ENCODE data around the gene MGRN1. TPM values are rescaled to one million over a fixed set of nuclear protein-coding genes. Genes with fewer than 3 reads are reported as not detected.

MGRN1 gene
- total RNA-seq, 4 donors from 2014 or later: 49.1 to 127 (median 79.5) TPM

- peak; percentile 53 for DNase-seq
- peak overlapping the region; percentile 59 to 74 (median 62) for H3K27ac ChIP-seq
- intact Hi-C loops (cut with DNase I; ENCODE audit: low total_unique reads) (no loop called here), in situ Hi-C loops (cut with MboI; ENCODE audit: low pct_ligation_motif_present in 1 of 4, low pct_unique_long_range_greater_than_20kb in 1 of 4, low sequenced_read_pairs in 3 of 4) (no loop called here)
- no peaks in the 10 kb centered on the region for H3K27me3 ChIP-seq
- 79 to 92% methylated on average over 2 to 19 of the region's 25 CpGs for WGBS, 2 donors (ENCODE audit: low coverage in 1 of 2)
- H3K4me3 ChIP-seq: no peak overlapping the region
- peaks cover 0 to 15% (median 2%) of the 10 kb centered on the region in 4 donors for H3K36me3 ChIP-seq
- H3K9me3 ChIP-seq: no peaks in the 10 kb centered on the region
- peaks cover 9 to 38% (median 20%) of the 10 kb centered on the region in 4 donors for H3K4me1 ChIP-seq
- no peak for TF ChIP-seq POLR2AphosphoS5 (IDR thresholded peaks at IDR 0.05)
- no peak for TF ChIP-seq CTCF (IDR thresholded peaks at IDR 0.05)
- TF ChIP-seq POLR2A (IDR thresholded peaks at IDR 0.05): no peak
- no peak for TF ChIP-seq EP300 (IDR thresholded peaks at IDR 0.05; ENCODE audit: low read depth)
These were observed 39.3 kb downstream of the MGRN1 start for GRCh38 chr16:4663777-4664465.

GRCh38 chr16:4664538-4665418 lies 40.2 kb downstream of the MGRN1 start:
- intact Hi-C loops (cut with DNase I; ENCODE audit: low total_unique reads): no loop called here
- DNase-seq: peak; percentile 73
- TF ChIP-seq CTCF (IDR thresholded peaks at IDR 0.05): no peak
- peak; percentile 34 for TF ChIP-seq POLR2A (IDR thresholded peaks at IDR 0.05)
- TF ChIP-seq EP300 (IDR thresholded peaks at IDR 0.05; ENCODE audit: low read depth): no peak
- TF ChIP-seq POLR2AphosphoS5 (IDR thresholded peaks at IDR 0.05): peak in 2 of 3 donors; percentile 38 to 44
- no peaks in the 10 kb centered on the region for H3K27me3 ChIP-seq
- peak overlapping the region; percentile 59 to 74 (median 62) for H3K27ac ChIP-seq
- H3K4me3 ChIP-seq: no peak overlapping the region
- H3K36me3 ChIP-seq: peaks cover 0 to 24% (median 2%) of the 10 kb centered on the region in 4 donors
- H3K9me3 ChIP-seq: no peaks in the 10 kb centered on the region
- peaks cover 9 to 37% (median 20%) of the 10 kb centered on the region in 4 donors for H3K4me1 ChIP-seq
- 0 to 46% methylated on average over 2 to 26 of the region's 26 CpGs for WGBS, 2 donors (ENCODE audit: low coverage in 1 of 2)
- in situ Hi-C loops (cut with MboI; ENCODE audit: low pct_ligation_motif_present in 1 of 4, low pct_unique_long_range_greater_than_20kb in 1 of 4, low sequenced_read_pairs in 3 of 4): no loop called here

- 89% methylated on average over 19 of the region's 20 CpGs; no CpG with 5 or more reads in 1 of the 2 donors for WGBS, 2 donors (ENCODE audit: low coverage in 1 of 2)
- Histone ChIP-seq H3K4me1 (peaks cover 9 to 32% (median 20%) of the 10 kb centered on the region in 4 donors), H3K4me3 (no peak overlapping the region), H3K27ac (no peak overlapping the region), H3K36me3 (peaks cover 0 to 37% (median 6%) of the 10 kb centered on the region in 4 donors), H3K27me3 (no peaks in the 10 kb centered on the region), H3K9me3 (no peaks in the 10 kb centered on the region)
- no peak for TF ChIP-seq POLR2AphosphoS5 (IDR thresholded peaks at IDR 0.05)
- intact Hi-C loops (cut with DNase I; ENCODE audit: low total_unique reads): no loop called here
- in situ Hi-C loops (cut with MboI; ENCODE audit: low pct_ligation_motif_present in 1 of 4, low pct_unique_long_range_greater_than_20kb in 1 of 4, low sequenced_read_pairs in 3 of 4): no loop called here
- no peak for DNase-seq
These were observed 42.0 kb downstream of the MGRN1 start for GRCh38 chr16:4666537-4667202.

- Histone ChIP-seq H3K27me3 (no peaks in the 10 kb centered on the region), H3K9me3 (no peaks in the 10 kb centered on the region), H3K4me1 (peaks cover 9 to 32% (median 20%) of the 10 kb centered on the region in 4 donors), H3K36me3 (peaks cover 0 to 37% (median 6%) of the 10 kb centered on the region in 4 donors), H3K27ac (no peak overlapping the region), H3K4me3 (no peak overlapping the region)
- 60 to 94% methylated on average over 1 to 17 of the region's 20 CpGs for WGBS, 2 donors (ENCODE audit: low coverage in 1 of 2)
- intact Hi-C loops (cut with DNase I; ENCODE audit: low total_unique reads) (no loop called here), in situ Hi-C loops (cut with MboI; ENCODE audit: low pct_ligation_motif_present in 1 of 4, low pct_unique_long_range_greater_than_20kb in 1 of 4, low sequenced_read_pairs in 3 of 4) (no loop called here)
- no peak for DNase-seq
- TF ChIP-seq CTCF (IDR thresholded peaks at IDR 0.05) (no peak), EP300 (IDR thresholded peaks at IDR 0.05; ENCODE audit: low read depth) (no peak), POLR2AphosphoS5 (IDR thresholded peaks at IDR 0.05) (no peak), POLR2A (IDR thresholded peaks at IDR 0.05) (no peak)
These were observed 42.8 kb downstream of the MGRN1 start for GRCh38 chr16:4667203-4667963.
